Esophagus mucosa (tissue), 1 donor: ENCODE measurements around the gene B4GALT3. TPM values are rescaled to one million over a fixed set of nuclear protein-coding genes. Genes with fewer than 3 reads are reported as not detected.
"Not testable (repeated sequence)": the region's sequence is repeated elsewhere in the genome, so short reads cannot be mapped to it uniquely, and the experiment has no call there.

Experiments
- ATAC-seq: fragments of 200-7000 bp; cut with Tn5 transposase; one replicate; pipeline ENCODE4 v1.9.1; 2020
- total RNA-seq: library from RNA; stranded (reverse); gene quantifications from one replicate; pipeline ENCODE4 v1.2.4, GENCODE V29; 2023
- donor health status: DM: yes; HTN: yes; CAD: no.

Gene B4GALT3
- total RNA-seq: 17.7 TPM

DNA sequence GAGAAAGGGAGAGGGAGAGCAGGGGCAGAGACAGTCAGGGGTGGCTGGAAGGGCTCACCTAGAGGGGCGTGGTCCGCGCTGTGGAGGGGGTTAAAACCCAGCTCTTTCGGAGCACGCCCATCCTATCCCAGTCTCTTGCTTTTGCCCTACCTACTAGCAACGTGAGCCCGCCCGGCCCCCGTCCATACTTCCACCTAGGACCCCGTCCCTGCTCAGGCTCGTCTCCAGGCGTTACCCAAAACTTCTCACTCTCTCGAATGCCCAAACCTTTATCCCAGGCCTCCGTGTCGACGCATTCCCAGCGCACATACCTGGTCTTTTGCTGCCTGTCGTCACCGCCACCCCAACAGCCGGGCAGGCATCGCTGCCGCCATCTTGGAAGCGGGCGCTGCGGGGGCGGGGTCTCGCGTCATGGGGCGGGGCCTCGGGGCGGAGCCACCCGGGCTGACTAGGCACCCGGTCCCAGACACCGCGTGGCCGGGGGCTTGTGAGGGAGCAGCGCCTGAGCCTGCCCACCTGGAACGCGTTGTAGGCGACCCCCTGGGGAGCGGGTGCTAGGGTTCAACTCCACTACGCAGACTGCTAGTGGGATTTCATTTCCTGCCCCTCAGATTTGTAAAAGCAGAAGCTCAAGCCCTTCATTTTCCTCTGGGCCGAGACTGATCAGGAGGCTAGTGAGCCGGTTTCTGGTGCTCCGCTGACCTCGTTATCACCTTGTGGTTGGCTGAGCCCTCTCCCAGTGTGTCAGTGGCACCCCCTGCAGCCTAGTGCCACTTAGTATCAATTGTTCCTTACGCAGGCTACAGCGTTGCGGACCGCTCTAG lies at the start of gene B4GALT3:
Gene B4GALT3, minus strand, starts transcription at position 396 of the 824 bp plus-strand sequence. CDS start 1,447 bp downstream, outside the sequence.
- peak; percentile 87 for ATAC-seq

DNA sequence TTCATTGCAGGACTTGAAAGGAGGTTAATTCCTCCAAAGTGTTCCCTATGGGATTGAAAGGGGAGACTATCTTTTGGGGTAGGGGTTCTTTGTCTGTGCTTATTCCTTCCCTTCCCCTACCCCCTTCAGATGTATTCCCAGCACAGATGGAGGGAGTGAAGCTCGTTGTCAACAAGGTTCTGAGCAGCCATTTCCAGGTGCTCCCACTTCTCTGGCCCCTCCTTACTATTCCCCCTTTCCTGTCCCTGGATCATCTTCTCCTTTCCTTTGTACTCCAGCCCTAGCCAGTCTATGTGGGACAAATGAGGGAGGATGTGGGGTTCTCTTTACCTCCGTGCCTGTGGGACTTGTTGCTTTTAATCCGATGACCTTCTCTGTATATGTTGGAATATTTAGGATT lies 49.5 kb upstream of the B4GALT3 start:
- no peak for ATAC-seq

- ATAC-seq: no peak
These were observed 49.0 kb upstream of the B4GALT3 start for GRCh38 chr1:161226320-161226711.

GRCh38 chr1:161225534-161226319 lies 48.4 kb upstream of the B4GALT3 start, which contains the start of gene TOMM40L:
TSS of gene TOMM40L (plus strand) at chr1:161226060. CDS start at chr1:161226490, 430 bp downstream.
- ATAC-seq: peak; percentile 97

DNA sequence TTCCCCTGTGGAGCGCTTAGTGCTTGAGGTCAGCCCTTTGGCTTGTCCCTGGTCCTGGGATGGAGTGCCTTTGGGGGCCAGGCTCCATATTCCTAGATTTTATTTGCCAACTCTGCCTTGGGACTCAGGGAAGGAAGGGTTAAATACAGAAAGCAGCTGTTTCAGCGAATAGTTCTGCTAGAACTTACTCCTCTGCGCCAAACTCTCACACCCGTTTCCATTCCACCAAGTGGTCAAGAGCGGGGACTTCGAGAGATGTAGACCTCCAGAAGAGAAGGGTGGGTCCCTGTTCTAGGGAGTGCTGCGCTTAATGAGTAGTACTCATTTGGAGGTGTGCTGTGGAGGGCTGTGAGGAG lies 47.8 kb upstream of the B4GALT3 start:
- no peak for ATAC-seq

GRCh38 chr1:161224695-161225087 lies 47.4 kb upstream of the B4GALT3 start:
- not testable (repeated sequence) for ATAC-seq

GRCh38 chr1:161223805-161224694 lies 46.7 kb upstream of the B4GALT3 start:
- no peak for ATAC-seq

DNA sequence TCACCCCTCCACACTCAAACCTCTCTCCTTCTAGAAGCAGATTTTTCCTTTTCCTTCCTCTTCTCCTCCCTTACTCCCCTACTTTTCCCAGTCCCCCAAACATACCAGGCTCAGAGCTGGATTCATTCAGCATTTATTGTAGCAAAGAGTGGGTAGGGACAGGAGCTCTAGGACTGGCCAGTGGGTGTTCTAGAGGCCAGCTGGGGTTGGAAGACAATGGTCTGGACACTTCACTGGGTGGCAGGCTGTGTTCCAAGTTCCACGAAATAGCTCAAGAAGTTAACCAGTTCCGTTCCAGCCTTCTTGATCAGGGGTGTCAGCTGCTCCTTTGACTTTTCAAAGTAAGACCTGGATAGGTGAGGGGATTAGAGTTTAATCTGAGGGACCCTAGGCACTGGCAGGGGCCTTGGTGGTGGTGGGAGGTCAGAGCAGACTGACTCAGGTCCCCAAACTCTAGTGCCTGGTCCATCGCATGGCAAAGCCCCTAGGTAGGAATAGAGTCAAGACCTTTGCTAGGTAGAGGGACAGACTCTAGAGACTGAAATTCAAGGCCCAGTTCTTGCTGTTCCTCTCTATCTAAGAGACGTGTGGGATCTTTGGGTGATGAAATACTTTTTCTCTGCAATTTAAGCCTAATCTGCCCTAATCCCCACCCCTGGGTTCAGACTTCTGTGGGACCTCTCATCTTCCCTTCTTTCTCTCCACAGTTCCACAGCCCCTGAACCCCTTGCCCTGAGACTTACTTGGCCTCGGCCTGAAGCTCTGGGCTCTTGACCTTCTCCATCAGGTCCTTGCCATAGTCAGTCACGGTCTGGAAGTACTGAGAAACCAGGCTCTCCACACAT lies 45.1 kb upstream of the B4GALT3 start:
- no peak for ATAC-seq

DNA sequence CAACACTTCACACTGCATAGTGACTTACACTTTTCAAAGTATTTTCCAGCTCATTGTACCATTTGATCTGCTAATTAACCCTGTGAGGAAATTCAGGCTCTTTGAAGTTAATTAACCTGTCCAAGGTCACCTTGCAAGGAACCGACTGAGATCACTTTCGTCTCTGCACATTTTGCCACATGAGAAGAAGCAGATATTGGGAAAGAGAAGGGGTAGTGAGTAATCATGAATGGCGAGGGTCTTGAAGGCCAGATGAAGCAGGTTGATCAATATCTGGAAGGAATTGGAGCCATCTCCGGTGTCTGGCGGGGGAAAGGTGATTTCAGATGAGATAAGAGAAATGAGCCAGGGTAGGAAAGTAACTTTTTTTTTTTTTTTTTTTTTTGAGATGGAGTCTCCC lies 42.7 kb upstream of the B4GALT3 start:
- no peak for ATAC-seq

GRCh38 chr1:161219078-161219892 lies 42.0 kb upstream of the B4GALT3 start:
- no peak for ATAC-seq

GRCh38 chr1:161218301-161219077 lies 41.2 kb upstream of the B4GALT3 start:
- ATAC-seq: no peak

- ATAC-seq: peak; percentile 12
These were observed 40.5 kb upstream of the B4GALT3 start for GRCh38 chr1:161217831-161218230.

GRCh38 chr1:161216945-161217712 lies 39.8 kb upstream of the B4GALT3 start:
- ATAC-seq: peak; percentile 16

DNA sequence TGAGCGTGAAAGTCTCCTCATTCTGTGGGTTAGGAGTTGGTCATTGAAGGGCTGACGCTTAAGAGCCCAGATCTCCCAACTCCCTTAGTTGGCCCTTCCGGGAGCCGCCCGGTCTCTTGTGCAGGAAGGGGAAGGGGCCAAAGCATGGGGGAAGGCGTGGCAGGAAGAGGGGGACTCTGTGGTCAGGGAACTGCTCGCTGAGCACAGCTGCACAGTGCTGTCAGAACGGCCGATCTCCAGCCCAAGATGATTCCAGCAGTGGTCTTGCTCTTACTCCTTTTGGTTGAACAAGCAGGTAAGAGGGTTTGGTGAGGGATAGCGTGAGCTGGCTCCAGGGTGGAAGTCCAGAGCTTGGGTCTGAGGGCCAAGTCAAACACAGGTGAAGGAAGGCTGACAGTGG lies 37.8 kb upstream of the B4GALT3 start, which contains the start of gene FCER1G:
Gene FCER1G, plus strand, starts transcription at position 220 of the 400 bp plus-strand sequence. Its CDS starts 27 bp downstream, at position 247.
- ATAC-seq: no peak

DNA sequence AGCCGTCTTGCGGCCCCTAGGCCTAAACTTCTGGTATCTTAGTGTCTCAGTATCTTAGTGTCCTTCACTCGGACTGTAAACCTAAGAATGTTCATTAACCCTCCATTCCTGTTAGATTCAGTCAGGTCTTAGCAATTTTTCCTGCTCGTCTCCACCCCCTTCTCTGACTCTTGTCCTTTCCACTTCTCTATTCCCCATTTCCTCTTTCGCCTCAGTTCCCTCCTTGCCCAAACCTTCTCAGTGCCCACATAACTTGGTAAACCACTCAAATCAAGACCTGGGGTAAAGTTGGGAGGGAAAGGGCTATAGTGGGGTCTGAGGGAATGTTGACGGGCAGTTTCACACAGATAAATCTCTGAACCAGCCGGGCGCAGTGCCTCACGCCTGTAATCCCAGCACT lies 37.1 kb upstream of the B4GALT3 start:
- no peak for ATAC-seq

DNA sequence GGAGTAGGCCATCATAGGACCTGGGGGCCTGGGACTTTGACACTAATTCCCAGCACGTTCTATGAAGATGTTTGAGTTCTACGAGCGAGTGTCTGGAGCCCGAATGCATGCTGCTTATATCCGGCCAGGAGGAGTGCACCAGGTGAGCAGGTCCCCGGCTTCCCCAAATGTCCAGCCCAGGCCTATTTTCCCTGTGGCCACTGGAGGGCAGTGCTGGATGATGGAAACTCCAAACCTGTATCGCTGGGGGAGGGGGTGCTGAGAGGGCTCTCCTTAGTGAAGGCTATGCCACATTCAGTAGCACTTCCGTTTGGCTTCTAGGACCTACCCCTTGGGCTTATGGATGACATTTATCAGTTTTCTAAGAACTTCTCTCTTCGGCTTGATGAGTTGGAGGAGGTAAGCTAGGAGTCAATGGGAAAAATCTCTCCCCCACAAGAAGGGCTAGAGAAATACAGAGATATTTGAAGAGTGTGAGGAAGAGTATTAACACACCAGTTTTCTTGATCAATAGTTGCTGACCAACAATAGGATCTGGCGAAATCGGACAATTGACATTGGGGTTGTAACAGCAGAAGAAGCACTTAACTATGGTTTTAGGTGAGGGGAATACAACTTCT lies 32.6 kb upstream of the B4GALT3 start:
- ATAC-seq: peak; percentile 82

GRCh38 chr1:161207173-161207572 lies 29.9 kb upstream of the B4GALT3 start:
- ATAC-seq: no peak

DNA sequence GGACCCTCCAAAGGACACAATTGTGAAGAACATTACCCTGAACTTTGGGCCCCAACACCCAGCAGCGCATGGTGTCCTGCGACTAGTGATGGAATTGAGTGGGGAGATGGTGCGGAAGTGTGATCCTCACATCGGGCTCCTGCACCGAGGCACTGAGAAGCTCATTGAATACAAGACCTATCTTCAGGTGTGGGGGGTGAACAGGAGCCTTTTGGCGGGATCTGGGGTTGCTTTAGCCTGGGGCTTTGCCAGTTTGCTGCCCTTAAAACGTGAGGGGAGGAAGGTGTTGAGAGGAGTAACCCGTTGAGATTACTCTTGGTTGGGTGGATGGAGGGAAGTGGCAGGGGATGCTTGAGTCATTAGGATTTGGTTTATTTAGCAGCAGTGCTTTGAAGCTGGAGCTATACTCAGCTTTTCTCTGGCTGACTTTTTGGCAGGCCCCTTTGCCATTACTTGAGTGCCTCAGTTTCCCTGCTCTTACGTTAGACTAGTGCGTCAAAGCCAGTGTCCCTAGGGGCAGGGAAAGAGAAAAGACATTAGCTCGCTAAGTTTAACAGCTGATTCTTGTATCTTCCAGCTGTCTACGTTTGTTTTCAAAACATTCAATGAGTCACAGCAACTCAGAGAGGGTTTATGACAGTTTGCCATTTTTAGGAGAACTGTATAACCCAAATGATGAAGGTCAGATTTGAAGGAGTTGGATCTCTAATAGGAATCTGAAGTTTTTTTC lies 29.3 kb upstream of the B4GALT3 start:
- no peak for ATAC-seq
